Neural progenitor cell (in vitro differentiated cells): ENCODE measurements around the gene IPO4. TPM values are rescaled to one million over a fixed set of nuclear protein-coding genes. Genes with fewer than 3 reads are reported as not detected.

Experiments
- DNase-seq: peaks from one replicate; pipeline ENCODE4 v3.0.0-alpha.2; 2016; ENCODE audit warnings: low spot score
- H2AFZ ChIP-seq: fragments of 200-600 bp; sonication (generic); replicated peaks from 2 replicates; pipeline ENCODE4 v1.6.1; 2016; ENCODE audit warnings: antibody characterized with exemption
- H3F3A ChIP-seq: fragments of 200-600 bp; sonication (generic); 2 replicates; pipeline ENCODE4 v1.6.1; 2016; ENCODE audit warnings: antibody characterized with exemption, low read depth
- H3K27ac ChIP-seq: fragments of 200-600 bp; sonication (generic); 2 replicates; pipeline ENCODE4 v1.5.1; 2016; ENCODE audit warnings: mild to moderate bottlenecking
- H3K27me3 ChIP-seq: fragments of 200-600 bp; sonication (generic); 2 replicates; pipeline ENCODE4 v1.6.1; 2016; ENCODE audit warnings: mild to moderate bottlenecking, moderate library complexity
- H3K36me3 ChIP-seq: fragments of 200-600 bp; sonication (generic); 2 replicates; pipeline ENCODE4 v1.5.1; 2016
- H3K4me1 ChIP-seq: fragments of 200-600 bp; sonication (generic); 2 replicates; pipeline ENCODE4 v1.6.1; 2016; ENCODE audit warnings: mixed run types
- H3K4me2 ChIP-seq: fragments of 200-600 bp; sonication (generic); 2 replicates; pipeline ENCODE4 v1.6.1; 2016
- H3K4me3 ChIP-seq: fragments of 200-600 bp; sonication (generic); 2 replicates; pipeline ENCODE4 v1.5.1; 2016
- H3K79me2 ChIP-seq: fragments of 200-600 bp; sonication (generic); 2 replicates; pipeline ENCODE4 v1.6.1; 2016; ENCODE audit warnings: low read depth
- H3K9ac ChIP-seq: fragments of 200-600 bp; sonication (generic); 2 replicates; pipeline ENCODE4 v1.6.1; 2016
- H3K9me3 ChIP-seq: fragments of 200-600 bp; sonication (generic); 2 replicates; pipeline ENCODE4 v1.5.1; 2016; ENCODE audit warnings: low read depth
- H4K20me1 ChIP-seq: fragments of 200-600 bp; sonication (generic); 2 replicates; pipeline ENCODE4 v1.6.1; 2016; ENCODE audit warnings: low read depth
- H3K27ac Mint-ChIP-seq: 3 replicates; pipeline ENCODE4 v1.8.0; 2021; ENCODE audit warnings: mixed read lengths
- H3K27me3 Mint-ChIP-seq: 2 replicates; pipeline ENCODE4 v1.8.0; 2022; ENCODE audit warnings: low read depth, mild to moderate bottlenecking, inconsistent platforms, moderate library complexity, mixed read lengths; ENCODE audit not compliant: insufficient read depth
- H3K36me3 Mint-ChIP-seq: 3 replicates; pipeline ENCODE4 v1.8.0; 2021; ENCODE audit warnings: mixed read lengths
- H3K4me1 Mint-ChIP-seq: 3 replicates; pipeline ENCODE4 v1.8.0; 2021; ENCODE audit warnings: mixed read lengths
- H3K4me3 Mint-ChIP-seq: 3 replicates; pipeline ENCODE4 v1.8.0; 2021; ENCODE audit warnings: mild to moderate bottlenecking, moderate library complexity, mixed read lengths
- H3K9me3 Mint-ChIP-seq: 3 replicates; pipeline ENCODE4 v1.8.0; 2020; ENCODE audit warnings: mixed read lengths
- EZH2 ChIP-seq: fragments of 200-600 bp; sonication (generic); IDR thresholded peaks from 2 replicates; pipeline ENCODE4 v1.6.1; 2017; ENCODE audit warnings: antibody characterized with exemption, mild to moderate bottlenecking, moderate library complexity
- EZH2phosphoT487 ChIP-seq: fragments of 200-600 bp; sonication (generic); IDR thresholded peaks from 2 replicates; pipeline ENCODE4 v1.6.1; 2017; ENCODE audit warnings: antibody characterized with exemption
- total RNA-seq: library from RNA; depleted of rRNA; stranded (reverse); fragments of >200 nt; gene quantifications from 2 replicates; pipeline ENCODE4 v1.2.3, GENCODE V29; 2015; ENCODE audit warnings: low replicate concordance
- TF ChIP-seq, protein P1 (sequence below): fragments of 200-600 bp; sonication (generic); IDR thresholded peaks from 2 replicates; pipeline ENCODE4 v1.5.1; 2017; ENCODE audit warnings: antibody characterized with exemption, mild to moderate bottlenecking

Gene IPO4
- total RNA-seq, 1 donor from 2014 or later: 15.9 TPM

DNA sequence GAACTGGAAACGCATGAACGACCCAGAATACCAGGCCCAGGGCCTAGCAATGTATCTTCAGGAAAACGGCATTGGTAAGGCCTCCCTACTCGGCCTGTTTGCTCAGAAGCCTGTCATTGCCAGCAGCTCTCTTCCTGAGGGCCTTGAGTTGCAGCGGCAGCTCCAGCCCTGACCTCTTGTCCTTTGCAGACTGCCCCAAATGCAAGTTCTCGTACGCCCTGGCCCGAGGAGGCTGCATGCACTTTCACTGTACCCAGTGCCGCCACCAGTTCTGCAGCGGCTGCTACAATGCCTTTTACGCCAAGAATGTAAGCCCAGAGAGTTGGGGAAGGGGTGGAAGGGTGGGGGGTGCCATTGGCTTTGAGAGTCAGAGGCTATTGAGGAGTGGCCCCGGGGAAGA is 31.3 kb downstream of the IPO4 start:
- Histone ChIP-seq H3F3A (peaks cover 8% of the 10 kb centered on the region), H3K79me2 (no peaks in the 10 kb centered on the region), H3K27ac (no peak overlapping the region), H3K9me3 (no peaks in the 10 kb centered on the region), H3K9ac (no peak overlapping the region), H4K20me1 (peaks cover 5% of the 10 kb centered on the region), H2AFZ (no peak overlapping the region), H3K4me3 (no peak overlapping the region), H3K27me3 (no peaks in the 10 kb centered on the region), H3K4me1 (no peaks in the 10 kb centered on the region), H3K4me2 (no peak overlapping the region), H3K36me3 (peaks cover 4% of the 10 kb centered on the region)
- Mint-ChIP-seq H3K4me3 (no peak overlapping the region), H3K9me3 (no peaks in the 10 kb centered on the region), H3K4me1 (peaks cover 12% of the 10 kb centered on the region), H3K27me3 (peaks cover 2% of the 10 kb centered on the region), H3K36me3 (peaks cover 16% of the 10 kb centered on the region), H3K27ac (no peak overlapping the region)
- TF ChIP-seq, protein P1, sequence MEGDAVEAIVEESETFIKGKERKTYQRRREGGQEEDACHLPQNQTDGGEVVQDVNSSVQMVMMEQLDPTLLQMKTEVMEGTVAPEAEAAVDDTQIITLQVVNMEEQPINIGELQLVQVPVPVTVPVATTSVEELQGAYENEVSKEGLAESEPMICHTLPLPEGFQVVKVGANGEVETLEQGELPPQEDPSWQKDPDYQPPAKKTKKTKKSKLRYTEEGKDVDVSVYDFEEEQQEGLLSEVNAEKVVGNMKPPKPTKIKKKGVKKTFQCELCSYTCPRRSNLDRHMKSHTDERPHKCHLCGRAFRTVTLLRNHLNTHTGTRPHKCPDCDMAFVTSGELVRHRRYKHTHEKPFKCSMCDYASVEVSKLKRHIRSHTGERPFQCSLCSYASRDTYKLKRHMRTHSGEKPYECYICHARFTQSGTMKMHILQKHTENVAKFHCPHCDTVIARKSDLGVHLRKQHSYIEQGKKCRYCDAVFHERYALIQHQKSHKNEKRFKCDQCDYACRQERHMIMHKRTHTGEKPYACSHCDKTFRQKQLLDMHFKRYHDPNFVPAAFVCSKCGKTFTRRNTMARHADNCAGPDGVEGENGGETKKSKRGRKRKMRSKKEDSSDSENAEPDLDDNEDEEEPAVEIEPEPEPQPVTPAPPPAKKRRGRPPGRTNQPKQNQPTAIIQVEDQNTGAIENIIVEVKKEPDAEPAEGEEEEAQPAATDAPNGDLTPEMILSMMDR: no peak
- TF ChIP-seq EZH2: no peak
- TF ChIP-seq EZH2phosphoT487: no peak
- DNase-seq: no peak

DNA sequence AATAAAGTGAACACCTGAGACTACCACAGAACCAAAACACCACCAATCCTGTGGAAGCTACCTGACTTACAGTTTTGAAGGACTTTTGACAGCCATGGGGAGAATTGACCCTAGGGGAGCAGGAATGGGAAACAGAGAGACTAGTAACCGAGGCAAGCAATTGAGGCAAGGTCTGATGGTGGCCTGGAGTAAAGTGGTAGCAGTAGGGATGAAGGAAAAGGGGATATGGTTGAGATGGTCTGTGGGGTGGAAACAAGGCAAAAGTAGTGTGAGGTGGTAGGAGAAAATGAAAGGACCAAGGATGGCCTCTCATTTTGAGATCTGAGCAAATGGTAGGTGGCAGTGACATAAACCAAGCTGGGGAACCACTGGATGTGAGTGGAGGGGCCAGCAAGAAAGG is 31.8 kb downstream of the IPO4 start:
- H3K4me1 ChIP-seq: no peaks in the 10 kb centered on the region
- H4K20me1 ChIP-seq: peaks cover 5% of the 10 kb centered on the region
- H3K9me3 Mint-ChIP-seq: no peaks in the 10 kb centered on the region
- no peaks in the 10 kb centered on the region for H3K79me2 ChIP-seq
- H3K4me2 ChIP-seq: no peak overlapping the region
- H3K9me3 ChIP-seq: no peaks in the 10 kb centered on the region
- no peak for TF ChIP-seq EZH2
- TF ChIP-seq, protein P1: no peak
- no peak for TF ChIP-seq EZH2phosphoT487
- H3K4me1 Mint-ChIP-seq: peaks cover 11% of the 10 kb centered on the region
- H3F3A ChIP-seq: peaks cover 8% of the 10 kb centered on the region
- H2AFZ ChIP-seq: no peak overlapping the region
- no peak overlapping the region for H3K9ac ChIP-seq
- H3K4me3 ChIP-seq: no peak overlapping the region
- peaks cover 2% of the 10 kb centered on the region for H3K27me3 Mint-ChIP-seq
- H3K4me3 Mint-ChIP-seq: no peak overlapping the region
- no peaks in the 10 kb centered on the region for H3K27me3 ChIP-seq
- peaks cover 19% of the 10 kb centered on the region for H3K36me3 Mint-ChIP-seq
- H3K36me3 ChIP-seq: peaks cover 4% of the 10 kb centered on the region
- no peak for DNase-seq
- no peak overlapping the region for H3K27ac ChIP-seq
- no peak overlapping the region for H3K27ac Mint-ChIP-seq

DNA sequence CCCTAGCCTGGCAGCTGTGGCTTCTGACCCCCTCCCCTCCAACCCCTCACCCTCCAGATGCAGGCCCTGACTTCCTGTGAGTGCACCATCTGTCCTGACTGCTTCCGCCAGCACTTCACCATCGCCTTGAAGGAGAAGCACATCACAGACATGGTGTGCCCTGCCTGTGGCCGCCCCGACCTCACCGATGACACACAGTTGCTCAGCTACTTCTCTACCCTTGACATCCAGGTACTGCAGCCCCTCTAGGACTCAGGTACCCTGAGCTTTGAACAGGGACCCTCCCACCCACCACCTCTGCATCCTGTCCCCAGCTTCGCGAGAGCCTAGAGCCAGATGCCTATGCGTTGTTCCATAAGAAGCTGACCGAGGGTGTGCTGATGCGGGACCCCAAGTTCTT is 33.5 kb downstream of the IPO4 start:
- Mint-ChIP-seq H3K27ac (no peak overlapping the region), H3K4me1 (no peaks in the 10 kb centered on the region), H3K9me3 (no peaks in the 10 kb centered on the region), H3K36me3 (peaks cover 16% of the 10 kb centered on the region), H3K27me3 (peaks cover 2% of the 10 kb centered on the region), H3K4me3 (no peak overlapping the region)
- no peaks in the 10 kb centered on the region for H3K27me3 ChIP-seq
- H3K4me1 ChIP-seq: no peaks in the 10 kb centered on the region
- no peak overlapping the region for H3K27ac ChIP-seq
- TF ChIP-seq, protein P1: no peak
- TF ChIP-seq EZH2: no peak
- TF ChIP-seq EZH2phosphoT487: no peak
- no peak overlapping the region for H3K9ac ChIP-seq
- no peak overlapping the region for H3K4me3 ChIP-seq
- H3K79me2 ChIP-seq: no peaks in the 10 kb centered on the region
- no peak overlapping the region for H3K4me2 ChIP-seq
- H3K9me3 ChIP-seq: no peaks in the 10 kb centered on the region
- no peak overlapping the region for H2AFZ ChIP-seq
- no peaks in the 10 kb centered on the region for H4K20me1 ChIP-seq
- H3K36me3 ChIP-seq: peaks cover 4% of the 10 kb centered on the region
- DNase-seq: no peak
- H3F3A ChIP-seq: peaks cover under 1% of the 10 kb centered on the region
